DMS153 (cell line): ENCODE results near the gene KRT37.
"Not testable (repeated sequence)": the region's sequence is repeated elsewhere in the genome, so short reads cannot be mapped to it uniquely, and the experiment has no call there.

Experiments
- DNase-seq: peaks from one replicate; lab custom pipeline; 2025; lab: John Stamatoyannopoulos, UW

KRT37 gene

GRCh38 chr17:41434415-41434814 lies 10.0 kb upstream of the KRT37 start:
- DNase-seq, result no peak

GRCh38 chr17:41434005-41434404 lies 9.6 kb upstream of the KRT37 start:
- DNase-seq, result no peak

- DNase-seq, result no peak
Measured at GRCh38 chr17:41433586-41433985, 9.2 kb upstream of the KRT37 start.

- not testable (repeated sequence) for DNase-seq
Measured at GRCh38 chr17:41430376-41430775, 6.0 kb upstream of the KRT37 start.

- no peak for DNase-seq
Measured at GRCh38 chr17:41429667-41430066, 5.3 kb upstream of the KRT37 start.

- DNase-seq, result no peak
Measured at GRCh38 chr17:41428591-41429291, 4.4 kb upstream of the KRT37 start.

GRCh38 chr17:41422586-41422985 lies 1.8 kb downstream of the KRT37 start:
- DNase-seq, result not testable (repeated sequence)

GRCh38 chr17:41421617-41422016 lies 2.8 kb downstream of the KRT37 start:
- no peak for DNase-seq

GRCh38 chr17:41421116-41421515 lies 3.3 kb downstream of the KRT37 start:
- DNase-seq, result no peak

GRCh38 chr17:41420134-41420533 lies 4.3 kb downstream of the KRT37 start:
- no peak for DNase-seq

GRCh38 chr17:41419716-41420115 lies 4.7 kb downstream of the KRT37 start:
- no peak for DNase-seq

- DNase-seq, result no peak
Measured at GRCh38 chr17:41418116-41418860, 6.1 kb downstream of the KRT37 start.

GRCh38 chr17:41417576-41418015 lies 6.8 kb downstream of the KRT37 start:
- DNase-seq, result no peak

- peak; percentile 61 for DNase-seq
Measured at GRCh38 chr17:41417127-41417526, 7.3 kb downstream of the KRT37 start.

GRCh38 chr17:41416479-41416878 lies 7.9 kb downstream of the KRT37 start:
- peak; percentile 80 for DNase-seq

- no peak for DNase-seq
Measured at GRCh38 chr17:41415833-41416335, 8.5 kb downstream of the KRT37 start.

- DNase-seq, result no peak
Measured at GRCh38 chr17:41415411-41415810, 9.0 kb downstream of the KRT37 start.

GRCh38 chr17:41413982-41414381 lies 10.4 kb downstream of the KRT37 start:
- DNase-seq, result no peak

GRCh38 chr17:41413353-41413957 lies 10.9 kb downstream of the KRT37 start:
- DNase-seq, result no peak

GRCh38 chr17:41411072-41411840 lies 13.1 kb downstream of the KRT37 start:
- DNase-seq, result no peak

GRCh38 chr17:41407226-41407625 lies 17.2 kb downstream of the KRT37 start:
- no peak for DNase-seq

GRCh38 chr17:41406205-41406604 lies 18.2 kb downstream of the KRT37 start:
- no peak for DNase-seq
